Measurements from ENCODE around the gene SIDT2.

GRCh38 chr11:117185736-117186430, 7.3 kb downstream of the SIDT2 start:
- no peak for TF ChIP-seq CTCF (IDR thresholded peaks at IDR 0.05)
- TF ChIP-seq POLR2A (IDR thresholded peaks at IDR 0.05) = no peak
- TF ChIP-seq EP300 (IDR thresholded peaks at IDR 0.05) = no peak
- no peak for TF ChIP-seq POLR2AphosphoS5 (IDR thresholded peaks at IDR 0.05)

All from gastroesophageal sphincter (tissue), 3 donors.